Measurements from ENCODE around the gene ECM2.

Gene ECM2

GRCh38 chr9:92500725-92501124, 35.1 kb downstream of the ECM2 start:
- DNase-seq (ENCODE audit: low read depth): no peak

GRCh38 chr9:92499701-92500100, 36.1 kb downstream of the ECM2 start:
- DNase-seq (ENCODE audit: low read depth): no peak

GRCh38 chr9:92496396-92497176, 39.2 kb downstream of the ECM2 start:
- DNase-seq (ENCODE audit: low read depth): no peak

- no peak for DNase-seq (ENCODE audit: low read depth)
Measured at GRCh38 chr9:92494856-92495255, 40.9 kb downstream of the ECM2 start.

- no peak for DNase-seq (ENCODE audit: low read depth)
Measured at GRCh38 chr9:92493749-92494387, 41.9 kb downstream of the ECM2 start.

- no peak for DNase-seq (ENCODE audit: low read depth)
Measured at GRCh38 chr9:92492781-92493401, 42.9 kb downstream of the ECM2 start.

- DNase-seq (ENCODE audit: low read depth): no peak
Measured at GRCh38 chr9:92488681-92489550, 46.9 kb downstream of the ECM2 start.

GRCh38 chr9:92486371-92486770, 49.4 kb downstream of the ECM2 start:
- DNase-seq (ENCODE audit: low read depth): no peak

GRCh38 chr9:92484563-92484962, 51.2 kb downstream of the ECM2 start:
- no peak for DNase-seq (ENCODE audit: low read depth)

- DNase-seq (ENCODE audit: low read depth): no peak
Measured at GRCh38 chr9:92483627-92484545, 51.9 kb downstream of the ECM2 start.

GRCh38 chr9:92482805-92483204, 53.0 kb downstream of the ECM2 start:
- DNase-seq (ENCODE audit: low read depth): no peak

- DNase-seq (ENCODE audit: low read depth): no peak
Measured at GRCh38 chr9:92482329-92482728, 53.5 kb downstream of the ECM2 start, which contains the start of gene ASPN. Gene ASPN (minus strand): TSS chr9:92482506.

- no peak for DNase-seq (ENCODE audit: low read depth)
Measured at GRCh38 chr9:92480986-92481633, 54.7 kb downstream of the ECM2 start.

GRCh38 chr9:92480291-92480771, 55.5 kb downstream of the ECM2 start:
- no peak for DNase-seq (ENCODE audit: low read depth)

GRCh38 chr9:92479346-92479745, 56.4 kb downstream of the ECM2 start:
- no peak for DNase-seq (ENCODE audit: low read depth)

GRCh38 chr9:92478783-92479182, 57.0 kb downstream of the ECM2 start:
- DNase-seq (ENCODE audit: low read depth): no peak

- no peak for DNase-seq (ENCODE audit: low read depth)
Measured at GRCh38 chr9:92476962-92477361, 58.8 kb downstream of the ECM2 start.

GRCh38 chr9:92474587-92474986, 61.2 kb downstream of the ECM2 start:
- no peak for DNase-seq (ENCODE audit: low read depth)

- DNase-seq (ENCODE audit: low read depth): no peak
Measured at GRCh38 chr9:92468206-92468605, 67.6 kb downstream of the ECM2 start.

GRCh38 chr9:92467511-92467910, 68.3 kb downstream of the ECM2 start:
- DNase-seq (ENCODE audit: low read depth): no peak
